Coronary artery (tissue), 2 donors: ENCODE data around the gene RARA.

Experiments used
- DNase-seq: peaks from one replicate; pipeline ENCODE4 v3.0.0-alpha.2; 2017; ENCODE audit warnings: low spot score
- H3K27ac ChIP-seq, 2 donors: fragments of 200-600 bp; sonication (generic); one replicate each; pipeline ENCODE4 v1.5.1; 2016 to 2019
- H3K4me3 ChIP-seq: fragments of 200-600 bp; sonication (generic); 2 replicates; pipeline ENCODE4 v1.5.1; 2016; ENCODE audit warnings: mild to moderate bottlenecking, moderate library complexity
- CTCF ChIP-seq: fragments of 200-600 bp; sonication (generic); IDR thresholded peaks from one replicate; pipeline ENCODE4 v1.5.1; 2019; ENCODE audit warnings: antibody characterized with exemption

The RARA gene

GRCh38 chr17:40325156-40326013 is 16.4 kb downstream of the RARA start:
- peak overlapping the region; percentile 75 to 92 for H3K27ac ChIP-seq
- DNase-seq: no peak
- TF ChIP-seq CTCF: no peak
- H3K4me3 ChIP-seq: no peak overlapping the region

DNA sequence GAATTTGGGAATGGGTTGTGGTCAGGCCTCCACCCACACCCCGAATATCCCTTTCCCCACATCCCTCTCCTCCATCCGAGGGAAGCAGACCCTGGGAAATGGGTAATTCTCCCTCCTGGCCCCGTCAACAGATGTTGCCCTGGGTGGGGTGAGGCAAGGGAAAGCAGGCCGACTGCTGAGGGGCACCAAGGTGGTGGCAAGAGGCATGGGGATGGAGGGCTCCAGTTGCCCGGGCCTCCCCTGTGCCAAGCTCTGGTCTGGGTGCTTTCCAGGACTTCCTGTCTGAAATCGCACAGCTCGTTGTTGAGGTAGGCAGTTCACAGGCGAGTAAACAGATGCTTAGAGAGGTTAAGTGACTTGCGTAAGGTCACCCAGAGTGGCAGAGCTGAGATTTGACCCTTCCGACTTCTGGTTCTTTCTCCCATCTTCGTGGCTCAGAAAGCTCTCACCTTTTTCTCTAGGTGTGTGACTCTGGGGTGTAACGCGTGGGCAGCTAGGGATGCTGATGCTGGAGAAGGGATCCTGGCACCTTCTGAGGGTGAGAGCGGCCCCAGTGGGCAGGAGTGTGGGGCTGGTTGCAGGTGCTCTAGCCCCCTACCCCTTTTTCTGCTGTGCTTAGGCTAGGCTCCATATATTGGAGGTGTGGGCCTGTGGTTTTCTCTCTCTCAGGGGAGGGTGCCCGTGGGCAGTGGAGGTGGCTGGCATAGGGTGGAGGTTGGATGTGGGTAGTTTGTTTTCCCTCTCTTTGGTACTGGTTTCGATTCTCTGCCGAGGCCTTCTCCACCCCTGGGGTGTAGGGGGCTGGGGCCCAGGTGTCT is 17.2 kb downstream of the RARA start:
- no peak for DNase-seq
- Histone ChIP-seq H3K27ac (peak overlapping the region; percentile 75 to 85), H3K4me3 (peak overlapping the region; percentile 46)
- TF ChIP-seq CTCF: no peak

DNA sequence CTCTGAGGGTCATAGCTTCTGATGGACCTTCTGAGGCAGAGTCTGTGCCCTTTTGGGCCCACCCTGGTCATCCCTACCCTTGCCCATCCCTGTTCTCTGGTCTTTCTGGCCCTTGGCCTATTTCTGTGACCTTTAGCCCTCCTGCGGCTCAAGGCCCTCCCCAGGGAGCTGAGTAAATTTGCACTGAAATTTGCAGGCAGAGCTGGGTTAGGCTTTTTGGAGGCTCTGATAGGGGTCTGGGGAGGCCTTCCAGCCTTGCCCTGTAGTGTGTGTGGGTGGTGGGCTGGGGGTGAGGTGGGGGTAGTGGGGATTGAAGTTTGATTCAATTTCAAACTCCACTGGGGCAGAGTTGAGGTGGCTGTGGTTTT is 17.8 kb downstream of the RARA start:
- no peak for TF ChIP-seq CTCF
- Histone ChIP-seq H3K27ac (peak overlapping the region; percentile 75 to 85), H3K4me3 (peak overlapping the region; percentile 46)
- no peak for DNase-seq

GRCh38 chr17:40327244-40327729 is 18.3 kb downstream of the RARA start:
- no peak for DNase-seq
- TF ChIP-seq CTCF: no peak
- peak overlapping the region; percentile 75 to 85 for H3K27ac ChIP-seq
- H3K4me3 ChIP-seq: peak overlapping the region; percentile 46

DNA sequence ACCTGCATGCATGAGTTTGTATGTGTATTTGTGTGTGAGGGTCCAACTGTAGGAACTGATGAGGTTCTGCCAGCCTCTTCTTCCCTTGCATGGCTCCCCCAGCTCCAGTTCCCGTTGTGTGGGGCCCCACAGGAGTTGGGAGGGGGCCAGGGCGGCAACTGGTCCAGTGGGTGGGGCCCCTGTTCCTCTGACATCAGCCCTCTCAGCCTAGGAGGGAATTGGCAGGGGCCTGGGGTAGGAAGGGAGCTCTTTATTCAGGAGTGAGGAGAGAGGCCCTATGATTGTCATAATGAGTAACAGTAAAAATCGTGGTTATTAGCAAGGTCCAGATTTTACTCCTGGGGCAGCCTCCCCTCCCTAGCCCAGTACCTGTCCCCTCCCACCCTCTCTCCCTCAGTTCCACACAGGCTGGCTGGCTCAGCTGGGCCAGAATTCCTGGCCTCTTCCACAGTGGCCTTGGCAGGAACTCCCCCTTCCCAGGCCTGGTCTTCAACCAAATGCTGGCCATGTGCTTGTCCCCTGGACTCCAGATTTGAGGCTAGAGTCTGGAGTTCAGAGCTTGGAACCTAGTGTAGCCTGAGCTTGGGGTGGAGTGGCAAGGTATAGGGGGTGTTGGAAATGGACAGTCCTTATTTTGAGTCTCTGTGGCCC is 18.9 kb downstream of the RARA start:
- TF ChIP-seq CTCF: no peak
- no peak for DNase-seq
- Histone ChIP-seq H3K4me3 (no peak overlapping the region), H3K27ac (peak overlapping the region; percentile 75 to 85)

DNA sequence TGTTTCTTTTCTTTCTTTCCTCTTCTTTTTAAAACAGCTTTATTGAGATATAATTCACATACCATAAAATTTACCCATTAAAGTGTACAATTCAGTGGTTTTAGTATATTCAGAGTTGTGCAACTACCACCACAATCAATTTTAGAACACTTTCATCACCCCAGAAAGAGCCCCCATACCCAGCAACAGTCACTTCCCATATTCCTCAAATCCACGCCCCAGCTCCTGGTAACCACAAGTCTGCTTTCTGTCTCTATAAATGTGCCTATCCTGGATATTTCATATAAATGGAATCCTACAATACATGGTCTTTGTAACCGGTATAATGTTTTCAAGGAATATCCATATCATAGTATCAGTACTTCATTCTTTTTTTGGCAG is 19.4 kb downstream of the RARA start:
- no peak for DNase-seq
- Histone ChIP-seq H3K4me3 (no peak overlapping the region), H3K27ac (peak overlapping the region; percentile 75 to 85)
- TF ChIP-seq CTCF: no peak
